HepG2 (cell line): ENCODE results near the gene ASTN2. TPM values are rescaled to one million over a fixed set of nuclear protein-coding genes. Genes with fewer than 3 reads are reported as not detected.

Experiments
- ATAC-seq: fragments of 200-7000 bp; cut with Tn5 transposase; 3 replicates; pipeline ENCODE4 v1.9.1; 2020; ENCODE audit warnings: mild to moderate bottlenecking, moderate library complexity
- BruUV-seq: library from RNA; stranded (reverse); fragments of 400-500 nt; replicated peaks from 2 replicates; lab custom pipeline; 2021; lab: Mats Ljungman, UMichigan
- CTCF ChIA-PET: fragments of 300-600 bp; formaldehyde crosslinking; extraction: SDS; loops from one replicate; lab custom pipeline; 2021; ENCODE audit warnings: low total read pairs, inconsistent platforms, low intra/inter-chr PET ratio; lab: Yijun Ruan, JAX
- POLR2A ChIA-PET: fragments of 350-600 bp; sonication (Branson Sonifier 250); formaldehyde crosslinking; loops from one replicate; lab custom pipeline; 2020; ENCODE audit warnings: antibody characterized with exemption, inconsistent platforms; lab: Yijun Ruan, JAX
- DNase-seq: peaks from one replicate; pipeline ENCODE4 v3.0.0-alpha.2; 2015; ENCODE audit warnings: low spot score
- FAIRE-seq: peaks from 3 replicates; lab custom pipeline; 2011; peaks lifted over from hg19 to GRCh38; lab: Jason Lieb, UNC
- H2AFZ ChIP-seq: one replicate; pipeline ENCODE4 v1.6.1; 2011; ENCODE audit warnings: low read length, inconsistent platforms
- H3K27ac ChIP-seq: fragments of 300-600 bp; 3 replicates; pipeline ENCODE4 v1.8.0; 2011; ENCODE audit warnings: mixed run types, mild to moderate bottlenecking, mixed read lengths, low read length, inconsistent platforms; ENCODE audit not compliant: insufficient read depth; ENCODE audit errors: extremely low read length
- H3K27me3 ChIP-seq, 2 experiments: fragments of 200-600 bp in 1 of 2; 2 replicates in 1 of 2; 3 replicates in 1 of 2; pipeline versions ENCODE4 v1.6.0 to v1.8.0; 2011; ENCODE audit warnings: low read length in 2 of 2, mild to moderate bottlenecking in 2 of 2, moderate library complexity in 2 of 2, inconsistent platforms in 1 of 2; ENCODE audit not compliant: insufficient read depth in 2 of 2, control insufficient read depth in 1 of 2
- H3K36me3 ChIP-seq, 2 experiments: fragments of 200-600 bp in 1 of 2; replicated peaks in 1 of 2; 2 replicates in 1 of 2; 3 replicates in 1 of 2; pipeline versions ENCODE4 v1.5.1 to v1.8.0; 2011; ENCODE audit warnings: low read length in 2 of 2, inconsistent platforms in 1 of 2; ENCODE audit not compliant: insufficient read depth in 2 of 2, control insufficient read depth in 1 of 2
- H3K4me1 ChIP-seq: 2 replicates; pipeline ENCODE4 v1.5.1; 2012; ENCODE audit warnings: low read length, inconsistent platforms; ENCODE audit not compliant: insufficient read depth
- H3K4me2 ChIP-seq: 2 replicates; pipeline ENCODE4 v1.6.0; 2011; ENCODE audit warnings: low read depth, low read length, inconsistent platforms
- H3K4me3 ChIP-seq, 3 experiments: fragments of 200-600 bp in 1 of 3; sonication (generic), shearing (Covaris generic) in 1 of 3; replicated peaks in 1 of 3; 2 replicates each; pipeline ENCODE4 v1.5.1; 2011 to 2016; ENCODE audit warnings: low read length in 3 of 3, inconsistent platforms in 2 of 3, low read depth in 2 of 3, mild to moderate bottlenecking in 2 of 3, control low read depth in 1 of 3, mixed read lengths in 1 of 3; ENCODE audit not compliant: insufficient read depth in 1 of 3
- H3K79me2 ChIP-seq: one replicate; pipeline ENCODE4 v1.6.1; 2011; ENCODE audit warnings: low read length, inconsistent platforms; ENCODE audit not compliant: insufficient read depth
- H3K9ac ChIP-seq: 2 replicates; pipeline ENCODE4 v1.6.0; 2011; ENCODE audit warnings: mild to moderate bottlenecking, low read depth, low read length, inconsistent platforms; ENCODE audit not compliant: insufficient read depth
- H3K9me3 ChIP-seq: 2 replicates; pipeline ENCODE4 v1.5.1; 2012; ENCODE audit warnings: mild to moderate bottlenecking, low read length
- H4K20me1 ChIP-seq: 2 replicates; pipeline ENCODE4 v1.6.0; 2011; ENCODE audit warnings: inconsistent platforms, mild to moderate bottlenecking, low read length, moderate library complexity; ENCODE audit not compliant: insufficient read depth
- ATF2 ChIP-seq: sonication (generic); formaldehyde crosslinking; IDR thresholded peaks from 2 replicates; pipeline ENCODE4 v1.4.0; 2020; ENCODE audit warnings: missing genetic modification reagents
- RXRA ChIP-seq: sonication (generic); formaldehyde crosslinking; IDR thresholded peaks from 2 replicates; pipeline ENCODE4 v1.5.1; 2020; ENCODE audit warnings: missing genetic modification reagents
- ZNF607 ChIP-seq: sonication (generic); formaldehyde crosslinking; IDR thresholded peaks from 2 replicates; pipeline ENCODE4 v1.5.1; 2020; ENCODE audit warnings: missing genetic modification reagents, mild to moderate bottlenecking, borderline replicate concordance
- WGBS: methylation state at CpG from one replicate; pipeline ENCODE4 v1.1.6; 2017; ENCODE audit warnings: low lambda C conversion rate; 5-methylcytosine and 5-hydroxymethylcytosine counted together
- in situ Hi-C: cut with HindIII; loops from 2 replicates; pipeline ENCODE4 v1.10.0; 2017; ENCODE audit warnings: low pct_unique_long_range_greater_than_20kb; ENCODE audit not compliant: extremely low pct_ligation_motif_present
- intact Hi-C: fragments of 100-400 bp; cut with micrococcal nuclease; formaldehyde crosslinking; loops from one replicate; pipeline ENCODE4 v1.10.0; 2022; ENCODE audit not compliant: unreplicated experiment
- polyA plus RNA-seq, 8 experiments: library from polyadenylated mRNA; depleted of rRNA in 3 of 8; stranded (reverse) in 7 of 8; unstranded in 1 of 8; fragments of >200 nt; fragmentation: Illumina TruSeq in 4 of 8; extraction: Trizol in 4 of 8; gene quantifications; 2 replicates each; pipeline versions ENCODE4 v1.2.1 to v1.2.3, GENCODE V29; 2011 to 2016; ENCODE audit warnings: low read depth in 4 of 8, missing spikeins in 1 of 8, mixed read lengths in 1 of 8; ENCODE audit not compliant: insufficient read depth in 1 of 8
- total RNA-seq, 5 experiments: library from RNA; depleted of rRNA; stranded (reverse); fragments of >200 nt; fragmentation: Illumina TruSeq; extraction: Trizol; gene quantifications; 2 replicates each; pipeline ENCODE4 v1.2.3, GENCODE V29; 2016; ENCODE audit warnings: low read depth in 1 of 5
- TF ChIP-seq, protein P1 (sequence below), 2 experiments: fragments of 450-650 bp in 1 of 2; sonication (generic) in 1 of 2; formaldehyde crosslinking; IDR thresholded peaks; 2 replicates each; pipeline versions ENCODE4 v1.5.0 to v1.8.0; 2020 to 2022; ENCODE audit warnings: mild to moderate bottlenecking in 1 of 2, missing genetic modification reagents in 1 of 2

ASTN2 gene
- total and polyA plus RNA-seq, 2 of the 13 experiments (the other 11 are each of a cell fraction or from before 2014, with no cell fraction given): 5.2 to 13.5 TPM

- FAIRE-seq: no peak
These were observed 233.9 kb downstream of the ASTN2 start for GRCh38 chr9:117180896-117181445.

More at GRCh38 chr9:117180896-117181445, 233.9 kb downstream of the ASTN2 start:
- in situ Hi-C loops: no loop called here
- POLR2A ChIA-PET: no interaction called here
- no peak overlapping the region for H3K4me2 ChIP-seq
- no peak for DNase-seq
- WGBS: no CpG with 5 or more reads among the region's 2 CpGs
- no peak for ATAC-seq
- no peak overlapping the region for H2AFZ ChIP-seq
- TF ChIP-seq RXRA (CRISPR knock-in tag): no peak
- TF ChIP-seq, protein P1, sequence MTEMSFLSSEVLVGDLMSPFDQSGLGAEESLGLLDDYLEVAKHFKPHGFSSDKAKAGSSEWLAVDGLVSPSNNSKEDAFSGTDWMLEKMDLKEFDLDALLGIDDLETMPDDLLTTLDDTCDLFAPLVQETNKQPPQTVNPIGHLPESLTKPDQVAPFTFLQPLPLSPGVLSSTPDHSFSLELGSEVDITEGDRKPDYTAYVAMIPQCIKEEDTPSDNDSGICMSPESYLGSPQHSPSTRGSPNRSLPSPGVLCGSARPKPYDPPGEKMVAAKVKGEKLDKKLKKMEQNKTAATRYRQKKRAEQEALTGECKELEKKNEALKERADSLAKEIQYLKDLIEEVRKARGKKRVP (CRISPR knock-in tag; IDR thresholded peaks at IDR 0.05): no peak
- no peak for TF ChIP-seq ZNF607 (CRISPR knock-in tag)
- TF ChIP-seq ATF2 (CRISPR knock-in tag): no peak
- no peaks in the 10 kb centered on the region for H4K20me1 ChIP-seq
- CTCF ChIA-PET: no interaction called here
- no peaks in the 10 kb centered on the region for H3K27me3 ChIP-seq
- H3K9ac ChIP-seq: no peak overlapping the region
- H3K36me3 ChIP-seq: no peaks in the 10 kb centered on the region
- H3K79me2 ChIP-seq: no peaks in the 10 kb centered on the region
- intact Hi-C loops: no loop called here
- H3K9me3 ChIP-seq: no peaks in the 10 kb centered on the region
- no TSS peak for BruUV-seq
- H3K4me3 ChIP-seq: no peak overlapping the region
- H3K27ac ChIP-seq: no peak overlapping the region
- no peaks in the 10 kb centered on the region for H3K4me1 ChIP-seq
